ENCODE data around the gene DPF3. TPM values are rescaled to one million over a fixed set of nuclear protein-coding genes. Genes with fewer than 3 reads are reported as not detected.
A peak's percentile ranks its signal among the peaks of the same experiment; 100 is the strongest.

Gene DPF3
- total RNA-seq, 1 donor from 2014 or later, result 1.4 TPM

DNA sequence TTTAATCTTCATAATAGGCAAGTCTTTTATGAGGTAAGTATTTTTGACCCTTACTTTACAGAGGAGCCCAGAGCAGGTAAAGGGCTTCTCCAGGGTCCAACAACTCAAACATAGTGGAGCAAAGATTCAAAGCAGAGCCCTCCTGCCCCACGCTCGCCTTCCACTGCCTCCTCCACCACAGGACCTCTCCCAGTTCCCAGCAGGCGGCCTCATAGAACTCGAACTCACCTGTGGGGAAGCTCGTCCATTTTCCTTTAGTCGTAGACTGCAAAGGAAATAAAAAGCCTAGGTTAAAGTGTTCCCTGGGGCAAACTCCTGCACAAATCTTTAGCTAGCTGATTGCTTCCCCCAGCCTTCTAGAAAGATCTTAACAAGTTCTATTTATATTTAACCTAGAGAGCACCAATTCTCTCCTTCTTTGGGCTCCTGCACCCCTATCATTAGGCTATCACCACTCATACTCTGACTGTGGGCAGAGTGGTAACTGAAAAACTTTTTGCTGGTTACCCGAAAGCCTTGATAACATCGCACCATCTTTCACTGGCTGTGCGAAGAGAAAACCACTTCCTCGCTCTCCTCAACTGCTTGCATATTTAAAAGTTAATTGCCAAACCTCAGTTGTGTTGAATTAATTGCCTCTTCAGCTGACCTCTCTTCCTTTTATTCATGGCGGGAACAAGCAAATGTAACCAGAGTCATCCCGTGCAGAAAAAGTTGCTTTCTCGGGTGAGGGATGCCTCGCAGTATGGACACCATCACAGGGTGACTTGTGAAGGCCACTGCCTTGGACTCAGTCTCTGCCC, 299.6 kb downstream of the DPF3 start:
- DNase-seq, result no peak

GRCh38 chr14:72591391-72591790, 302.5 kb downstream of the DPF3 start:
- no peak for DNase-seq

GRCh38 chr14:72590577-72590976, 303.3 kb downstream of the DPF3 start:
- DNase-seq, result peak; percentile 55

DNA sequence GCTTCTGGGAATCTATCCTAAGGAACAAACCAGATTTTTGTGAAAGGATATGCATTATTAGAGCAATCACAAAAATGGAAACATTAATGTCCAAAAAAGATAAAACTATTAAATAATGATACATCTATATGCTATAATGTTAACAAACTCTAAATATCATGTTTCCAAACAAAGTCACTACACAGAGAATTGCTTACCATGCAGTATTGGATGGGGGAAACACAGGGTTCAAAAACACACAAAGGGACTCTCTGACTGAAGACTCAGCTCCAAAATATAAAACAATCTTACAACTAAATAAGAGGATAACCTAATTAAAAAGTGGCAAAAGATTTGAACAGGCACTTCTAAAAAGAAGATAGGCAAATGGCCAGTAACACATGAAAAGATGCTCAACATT, 304.2 kb downstream of the DPF3 start:
- DNase-seq, result no peak

GRCh38 chr14:72588521-72588920, 305.4 kb downstream of the DPF3 start:
- DNase-seq, result no peak

DNA sequence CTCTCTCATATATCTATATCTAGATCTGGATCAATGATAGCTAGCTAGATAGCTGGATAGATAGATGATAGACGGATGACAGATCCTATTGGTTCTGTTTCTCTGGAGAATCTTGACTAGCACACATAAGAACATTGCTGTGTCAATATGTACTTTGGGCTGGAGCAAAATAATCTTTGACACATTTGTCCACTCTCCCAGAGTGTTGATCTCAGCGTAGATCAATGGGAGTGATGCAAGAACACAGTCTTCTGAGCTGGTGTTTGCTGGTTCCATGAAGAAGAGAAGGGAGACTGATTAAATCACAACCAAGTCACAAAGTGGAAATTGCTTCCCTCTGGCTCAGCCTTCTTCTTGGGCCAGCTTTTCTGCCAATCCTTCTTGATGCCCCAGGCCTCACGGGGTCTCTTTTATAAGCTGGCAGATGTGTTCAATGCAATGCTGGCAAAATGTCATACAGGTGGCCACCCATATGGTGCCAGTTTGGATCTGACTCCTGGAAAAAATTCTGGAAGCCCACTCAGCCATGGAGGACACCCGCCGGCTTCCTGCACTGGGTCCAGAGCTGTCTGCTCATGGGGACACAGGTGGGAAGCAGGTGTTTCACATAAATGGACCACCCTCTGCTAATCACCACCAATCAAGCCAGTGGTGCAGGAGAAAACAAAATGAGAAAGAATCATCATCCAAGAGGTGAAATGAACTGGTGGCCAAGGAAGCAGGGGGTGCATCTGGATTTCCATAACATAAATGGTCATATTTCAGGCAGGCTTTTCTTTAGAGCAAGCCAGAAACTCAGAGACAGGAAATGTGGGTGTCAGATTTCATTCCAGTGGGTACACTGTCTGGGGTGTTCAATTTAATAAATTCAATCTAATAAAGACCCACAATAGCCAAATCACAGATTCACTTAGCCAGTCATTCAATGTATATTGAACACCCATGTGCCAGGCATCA, 310.3 kb downstream of the DPF3 start:
- DNase-seq, result no peak

DNA sequence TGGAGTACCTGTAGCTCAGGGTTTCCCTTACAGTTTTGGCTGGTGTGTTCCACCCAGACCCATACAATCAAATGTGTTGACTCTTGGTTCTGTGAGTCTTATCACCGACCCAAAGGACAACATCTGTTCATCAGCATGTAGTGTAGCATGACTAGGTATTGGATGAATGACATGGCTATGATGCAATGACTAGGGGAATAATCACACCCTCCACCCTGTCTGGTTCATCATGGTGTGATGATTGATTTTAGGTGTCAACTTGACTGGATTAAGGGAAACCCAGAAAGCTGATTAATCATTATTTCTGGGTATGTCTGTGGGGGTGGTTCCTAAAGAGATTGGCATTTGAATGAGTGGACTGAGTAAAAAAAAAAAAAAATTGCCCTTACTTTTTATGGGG, 311.3 kb downstream of the DPF3 start:
- no peak for DNase-seq

DNA sequence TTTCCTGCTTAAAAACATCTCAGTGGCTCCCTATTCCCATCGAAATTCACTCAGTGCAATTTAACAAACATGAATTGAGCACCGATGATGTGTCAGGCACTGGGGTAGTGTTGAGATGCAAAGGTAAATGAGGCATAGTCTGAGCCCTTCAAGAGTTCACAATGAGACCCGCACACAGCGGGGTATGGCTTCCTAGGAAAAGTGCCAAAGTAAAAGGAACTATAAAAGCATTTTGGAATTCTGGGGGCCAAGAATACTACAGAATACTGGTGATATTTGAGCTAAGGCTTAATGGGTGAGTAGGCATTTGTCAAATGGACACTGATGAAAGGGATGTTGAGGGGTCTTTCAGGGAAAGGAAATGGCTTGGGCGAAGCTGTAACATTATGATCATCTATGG, 315.4 kb downstream of the DPF3 start:
- no peak for DNase-seq

GRCh38 chr14:72577521-72577920, 316.4 kb downstream of the DPF3 start:
- DNase-seq, result no peak

- DNase-seq, result no peak
Measured at GRCh38 chr14:72576258-72576657, 317.6 kb downstream of the DPF3 start.

GRCh38 chr14:72574715-72575114, 319.2 kb downstream of the DPF3 start:
- DNase-seq, result no peak

DNA sequence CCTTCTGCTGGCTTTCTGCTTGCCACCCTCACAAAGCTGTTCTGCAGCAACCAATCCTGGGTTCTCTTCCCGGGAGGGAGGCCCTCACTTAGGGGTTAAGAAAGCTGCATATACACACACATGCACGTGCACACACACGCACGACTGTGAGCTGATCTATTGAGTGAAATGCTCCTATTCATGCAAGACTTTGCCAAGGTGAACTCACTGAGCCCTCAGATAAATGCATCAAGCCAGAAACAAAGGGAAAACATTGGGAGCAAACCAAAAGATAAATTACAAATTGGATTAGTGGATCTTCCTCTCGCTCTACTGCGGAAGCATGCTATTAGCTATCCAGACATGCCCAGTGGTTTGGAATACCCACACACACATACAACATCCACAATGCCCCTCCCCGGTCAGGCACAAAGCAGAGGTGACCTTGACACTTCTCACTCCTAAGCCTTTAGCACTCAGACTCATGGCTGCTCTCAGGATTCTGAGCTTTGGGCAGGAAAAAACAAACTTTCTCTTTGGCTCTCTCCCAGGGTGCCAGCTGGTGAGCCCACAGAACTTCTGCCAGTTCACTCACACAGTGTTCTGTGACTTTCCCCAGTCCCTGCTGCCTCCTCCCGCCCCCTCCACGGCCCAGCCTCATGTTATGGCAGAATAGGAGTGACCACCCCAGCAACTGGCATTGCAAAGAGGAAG, 320.0 kb downstream of the DPF3 start:
- peak; percentile 28 for DNase-seq

Other genes starting within 250 kb of the DPF3 start
- gene DCAF4, start 32.4 kb upstream of the DPF3 start, total RNA-seq, result 6.6 and 9.0 TPM in 2 replicates
- 21.3 and 22.4 TPM in 2 replicates for gene ZFYVE1, start 133.0 kb upstream of the DPF3 start, total RNA-seq
- gene RBM25, start 164.4 kb upstream of the DPF3 start, total RNA-seq, result 35.5 and 38.1 TPM in 2 replicates
- 52.9 and 57.7 TPM in 2 replicates for gene PSEN1, start 242.4 kb upstream of the DPF3 start, total RNA-seq